22Rv1 (cell line): ENCODE results near the gene SPAG17.

Experiments
- H3K27ac ChIP-seq: fragments of 450-650 bp; 2 replicates; pipeline ENCODE4 v1.5.1; 2017
- CTCF ChIP-seq: fragments of 450-650 bp; IDR thresholded peaks from 2 replicates; pipeline ENCODE4 v1.5.1; 2017; ENCODE audit warnings: mild to moderate bottlenecking
- ZFX ChIP-seq: fragments of 450-650 bp; IDR thresholded peaks from 2 replicates; pipeline ENCODE4 v1.6.1; 2017; ENCODE audit warnings: antibody characterized with exemption, borderline replicate concordance

Gene SPAG17

GRCh38 chr1:118101515-118101844 lies 83.5 kb downstream of the SPAG17 start:
- TF ChIP-seq ZFX (no peak), CTCF (no peak)
- H3K27ac ChIP-seq, result peak overlapping the region; percentile 93

- TF ChIP-seq CTCF, result no peak
- peak overlapping the region; percentile 93 for H3K27ac ChIP-seq
Measured at GRCh38 chr1:118100686-118101514, 84.1 kb downstream of the SPAG17 start.

GRCh38 chr1:118099686-118100085 lies 85.3 kb downstream of the SPAG17 start:
- H3K27ac ChIP-seq, result peak overlapping the region; percentile 93
- TF ChIP-seq ZFX (no peak), CTCF (no peak)

- H3K27ac ChIP-seq, result no peak overlapping the region
Measured at GRCh38 chr1:118097622-118098348, 87.2 kb downstream of the SPAG17 start.

GRCh38 chr1:118093017-118093416 lies 92.0 kb downstream of the SPAG17 start:
- TF ChIP-seq ZFX, result no peak
- no peak for TF ChIP-seq CTCF

More at GRCh38 chr1:118097622-118098348, 87.2 kb downstream of the SPAG17 start:
- TF ChIP-seq CTCF (no peak), ZFX (no peak)

GRCh38 chr1:118090130-118090529 lies 94.9 kb downstream of the SPAG17 start:
- no peak for TF ChIP-seq CTCF

More at GRCh38 chr1:118093017-118093416, 92.0 kb downstream of the SPAG17 start:
- H3K27ac ChIP-seq, result peak overlapping the region; percentile 31; the same call in 1 of the 2 replicates

GRCh38 chr1:118085365-118085764 lies 99.7 kb downstream of the SPAG17 start:
- H3K27ac ChIP-seq, result no peak overlapping the region
- TF ChIP-seq ZFX, result no peak
- TF ChIP-seq CTCF, result no peak

More at GRCh38 chr1:118090130-118090529, 94.9 kb downstream of the SPAG17 start:
- no peak overlapping the region for H3K27ac ChIP-seq
